GM12892 (cell line): ENCODE data around the gene SPRN.
"Not testable (repeated sequence)": the region's sequence is repeated elsewhere in the genome, so short reads cannot be mapped to it uniquely, and the experiment has no call there.

ENCODE experiments used
- DNase-seq: peaks from one replicate; pipeline ENCODE4 v3.0.0; 2011; ENCODE audit not compliant: insufficient read length
- FAIRE-seq: peaks from 2 replicates; lab custom pipeline; 2011; peaks lifted over from hg19 to GRCh38; lab: Jason Lieb, UNC
- POLR2A ChIP-seq: IDR thresholded peaks from 2 replicates; pipeline ENCODE4 v1.6.1; 2011; ENCODE audit warnings: low read depth, low read length, control low read depth
- POLR2AphosphoS5 ChIP-seq: IDR thresholded peaks from 2 replicates; pipeline ENCODE4 v1.6.1; 2011; ENCODE audit warnings: low read depth, low read length, control low read depth
- TAF1 ChIP-seq: IDR thresholded peaks from 2 replicates; pipeline ENCODE4 v1.6.1; 2011; ENCODE audit warnings: low read depth, mild to moderate bottlenecking, control low read depth, low read length, borderline replicate concordance

Gene SPRN

GRCh38 chr10:133442967-133443924 is 18.8 kb upstream of the SPRN start:
- FAIRE-seq (no peak), DNase-seq (no peak)
- TF ChIP-seq POLR2AphosphoS5, result no peak
- TF ChIP-seq POLR2A, result no peak
- TF ChIP-seq TAF1, result no peak

GRCh38 chr10:133442191-133442966 is 18.0 kb upstream of the SPRN start:
- TF ChIP-seq TAF1 (no peak), POLR2AphosphoS5 (no peak), POLR2A (no peak)
- FAIRE-seq (no peak), DNase-seq (peak; percentile 13)

GRCh38 chr10:133441780-133442179 is 17.4 kb upstream of the SPRN start:
- TF ChIP-seq POLR2A (no peak), TAF1 (no peak), POLR2AphosphoS5 (no peak)
- peak; percentile 19 for DNase-seq
- FAIRE-seq, result no peak

GRCh38 chr10:133441356-133441755 is 16.9 kb upstream of the SPRN start:
- FAIRE-seq, DNase-seq: not testable (repeated sequence)

GRCh38 chr10:133440633-133441285 is 16.3 kb upstream of the SPRN start:
- TF ChIP-seq POLR2AphosphoS5 (no peak), TAF1 (no peak), POLR2A (no peak)
- FAIRE-seq (no peak), DNase-seq (no peak)

- DNase-seq, result no peak
- TF ChIP-seq POLR2A (no peak), TAF1 (no peak), POLR2AphosphoS5 (no peak)
- no peak for FAIRE-seq
These were observed 15.4 kb upstream of the SPRN start for GRCh38 chr10:133439517-133440461.

- DNase-seq (peak; percentile 30), FAIRE-seq (peak; percentile 62)
- no peak for TF ChIP-seq TAF1
- TF ChIP-seq POLR2AphosphoS5, result no peak
- TF ChIP-seq POLR2A, result no peak
These were observed 14.4 kb upstream of the SPRN start for GRCh38 chr10:133438711-133439273.

GRCh38 chr10:133432789-133433188 is 8.4 kb upstream of the SPRN start:
- DNase-seq, FAIRE-seq: not testable (repeated sequence)

- DNase-seq, FAIRE-seq: not testable (repeated sequence)
These were observed 7.6 kb upstream of the SPRN start for GRCh38 chr10:133431888-133432613.

GRCh38 chr10:133429571-133429970 is 5.1 kb upstream of the SPRN start:
- not testable (repeated sequence) for FAIRE-seq, DNase-seq

- not testable (repeated sequence) for FAIRE-seq, DNase-seq
These were observed 323 bp downstream of the SPRN start for GRCh38 chr10:133424102-133424501.
